GM10266 (cell line): Measurements from ENCODE around the gene NHS.

ENCODE experiments used
- DNase-seq: peaks from one replicate; pipeline ENCODE4 v3.0.0; 2012; ENCODE audit errors: extremely low spot score
- CTCF ChIP-seq: IDR thresholded peaks from 2 replicates; pipeline ENCODE4 v1.5.1; 2012; ENCODE audit warnings: mild to moderate bottlenecking, low read depth; ENCODE audit not compliant: control insufficient read depth, insufficient read depth; ENCODE audit errors: missing control alignments

NHS gene

GRCh38 chrX:17542123-17542522, 167.1 kb downstream of the NHS start:
- TF ChIP-seq CTCF: no peak

GRCh38 chrX:17544821-17545220, 169.8 kb downstream of the NHS start:
- no peak for TF ChIP-seq CTCF
- DNase-seq: no peak

More at GRCh38 chrX:17542123-17542522, 167.1 kb downstream of the NHS start:
- DNase-seq: no peak

GRCh38 chrX:17546356-17546755, 171.4 kb downstream of the NHS start:
- no peak for DNase-seq
- TF ChIP-seq CTCF: no peak

GRCh38 chrX:17547658-17548057, 172.7 kb downstream of the NHS start:
- DNase-seq: peak; percentile 2
- no peak for TF ChIP-seq CTCF

- DNase-seq: no peak
Observed at GRCh38 chrX:17549107-17549651, 174.2 kb downstream of the NHS start.

GRCh38 chrX:17550011-17550410, 175.0 kb downstream of the NHS start:
- TF ChIP-seq CTCF: no peak
- no peak for DNase-seq

More at GRCh38 chrX:17549107-17549651, 174.2 kb downstream of the NHS start:
- TF ChIP-seq CTCF: no peak

GRCh38 chrX:17552044-17552650, 177.1 kb downstream of the NHS start:
- DNase-seq: no peak
- TF ChIP-seq CTCF: no peak
